Mesendoderm (in vitro differentiated cells): ENCODE results near the gene CYSTM1.
A peak's percentile ranks its signal among the peaks of the same experiment; 100 is the strongest.

Experiments
- DNase-seq: peaks from one replicate; pipeline ENCODE4 v3.0.0; 2013
- H2AK5ac ChIP-seq: 2 replicates; pipeline ENCODE4 v1.6.1; 2013; ENCODE audit warnings: low read length, inconsistent platforms
- H2BK120ac ChIP-seq: 2 replicates; pipeline ENCODE4 v1.6.1; 2013; ENCODE audit warnings: low read depth, mild to moderate bottlenecking, low read length, moderate library complexity, mixed read lengths
- H2BK15ac ChIP-seq: replicated peaks from 2 replicates; pipeline ENCODE4 v1.6.1; 2013; ENCODE audit warnings: low read depth, mild to moderate bottlenecking, moderate library complexity
- H2BK5ac ChIP-seq: 2 replicates; pipeline ENCODE4 v1.6.1; 2013; ENCODE audit warnings: low read length, inconsistent platforms
- H3K18ac ChIP-seq: 2 replicates; pipeline ENCODE4 v1.6.1; 2013; ENCODE audit warnings: mild to moderate bottlenecking, low read length, mixed read lengths
- H3K23ac ChIP-seq: one replicate; pipeline ENCODE4 v1.6.1; 2013; ENCODE audit warnings: low read length
- H3K27ac ChIP-seq: 2 replicates; pipeline ENCODE4 v1.5.1; 2013; ENCODE audit warnings: low read depth, mild to moderate bottlenecking, inconsistent platforms, low read length, moderate library complexity
- H3K27me3 ChIP-seq: 2 replicates; pipeline ENCODE4 v1.6.1; 2013; ENCODE audit warnings: low read length, control low read depth, mild to moderate bottlenecking, inconsistent platforms; ENCODE audit not compliant: insufficient read depth, poor library complexity
- H3K36me3 ChIP-seq: 2 replicates; pipeline ENCODE4 v1.6.1; 2013; ENCODE audit warnings: low read length, inconsistent platforms; ENCODE audit not compliant: control insufficient read depth, insufficient read depth
- H3K4ac ChIP-seq: one replicate; pipeline ENCODE4 v1.6.1; 2013; ENCODE audit warnings: low read depth, mild to moderate bottlenecking, low read length, moderate library complexity
- H3K4me1 ChIP-seq: 2 replicates; pipeline ENCODE4 v1.6.1; 2013; ENCODE audit warnings: low read depth, low read length, inconsistent platforms; ENCODE audit not compliant: control insufficient read depth
- H3K4me2 ChIP-seq: 2 replicates; pipeline ENCODE4 v1.6.1; 2013; ENCODE audit warnings: low read length
- H3K4me3 ChIP-seq: 2 replicates; pipeline ENCODE4 v1.5.1; 2013; ENCODE audit warnings: mild to moderate bottlenecking, low read length
- H3K56ac ChIP-seq: one replicate; pipeline ENCODE4 v1.6.1; 2013; ENCODE audit warnings: low read length
- H3K79me1 ChIP-seq: 2 replicates; pipeline ENCODE4 v1.6.1; 2013; ENCODE audit warnings: low read length, inconsistent platforms
- H3K79me2 ChIP-seq: 2 replicates; pipeline ENCODE4 v1.6.1; 2013; ENCODE audit warnings: mild to moderate bottlenecking, low read length; ENCODE audit not compliant: control insufficient read depth, insufficient read depth
- H3K9ac ChIP-seq: 2 replicates; pipeline ENCODE4 v1.6.1; 2013; ENCODE audit warnings: low read length, inconsistent platforms
- H4K5ac ChIP-seq: one replicate; pipeline ENCODE4 v1.6.1; 2013; ENCODE audit warnings: low read length
- H4K8ac ChIP-seq: one replicate; pipeline ENCODE4 v1.6.1; 2013; ENCODE audit warnings: low read depth, mild to moderate bottlenecking, control low read depth, low read length, moderate library complexity
- WGBS: extraction: QIAGEN DNeasy Blood & Tissue Kit; methylation state at CpG from one replicate; pipeline ENCODE4 v1.1.7; 2013; ENCODE audit warnings: low lambda C conversion rate, missing lambda C conversion rate; ENCODE audit not compliant: insufficient coverage; ENCODE audit errors: extremely low coverage; 5-methylcytosine and 5-hydroxymethylcytosine counted together

The CYSTM1 gene

GRCh38 chr5:140216478-140217074, 41.6 kb downstream of the CYSTM1 start:
- peak; percentile 36 for DNase-seq
- Histone ChIP-seq H2BK5ac (no peak overlapping the region), H3K36me3 (no peaks in the 10 kb centered on the region), H2BK120ac (no peak overlapping the region), H3K4me1 (peaks cover 9% of the 10 kb centered on the region), H4K8ac (no peak overlapping the region), H2BK15ac (no peak overlapping the region), H3K79me1 (no peaks in the 10 kb centered on the region), H3K56ac (peak overlapping the region; percentile 27), H3K4me2 (no peak overlapping the region), H3K18ac (no peak overlapping the region), H2AK5ac (no peak overlapping the region), H3K79me2 (no peaks in the 10 kb centered on the region), H4K5ac (no peak overlapping the region), H3K4me3 (no peak overlapping the region), H3K4ac (no peak overlapping the region), H3K27ac (no peak overlapping the region), H3K23ac (no peak overlapping the region), H3K9ac (no peak overlapping the region), H3K27me3 (no peaks in the 10 kb centered on the region)
- WGBS: no CpG with 5 or more reads among the region's 5 CpGs

GRCh38 chr5:140217299-140218026, 42.5 kb downstream of the CYSTM1 start:
- Histone ChIP-seq H3K56ac (no peak overlapping the region), H2BK15ac (no peak overlapping the region), H3K27ac (no peak overlapping the region), H2BK5ac (no peak overlapping the region), H3K23ac (no peak overlapping the region), H3K79me2 (no peaks in the 10 kb centered on the region), H3K4ac (no peak overlapping the region), H3K36me3 (no peaks in the 10 kb centered on the region), H3K4me2 (no peak overlapping the region), H2AK5ac (no peak overlapping the region), H3K4me3 (no peak overlapping the region), H3K4me1 (peaks cover 9% of the 10 kb centered on the region), H3K79me1 (no peaks in the 10 kb centered on the region), H3K18ac (no peak overlapping the region), H4K8ac (no peak overlapping the region), H4K5ac (no peak overlapping the region), H2BK120ac (no peak overlapping the region), H3K27me3 (no peaks in the 10 kb centered on the region), H3K9ac (no peak overlapping the region)
- no CpG with 5 or more reads among the region's 1 CpG for WGBS
- DNase-seq: no peak

GRCh38 chr5:140219068-140219991, 44.3 kb downstream of the CYSTM1 start:
- WGBS: no CpG with 5 or more reads among the region's 9 CpGs
- H2BK5ac ChIP-seq: no peak overlapping the region
- no peaks in the 10 kb centered on the region for H3K36me3 ChIP-seq
- no peak overlapping the region for H4K5ac ChIP-seq
- H3K4me1 ChIP-seq: peaks cover 9% of the 10 kb centered on the region
- H3K27me3 ChIP-seq: no peaks in the 10 kb centered on the region
- no peaks in the 10 kb centered on the region for H3K79me2 ChIP-seq
- H2BK120ac ChIP-seq: no peak overlapping the region
- no peak overlapping the region for H4K8ac ChIP-seq
- H3K27ac ChIP-seq: no peak overlapping the region
- DNase-seq: no peak
- H2BK15ac ChIP-seq: no peak overlapping the region
- no peak overlapping the region for H3K56ac ChIP-seq
- no peak overlapping the region for H2AK5ac ChIP-seq
- H3K9ac ChIP-seq: no peak overlapping the region
- no peak overlapping the region for H3K18ac ChIP-seq
- H3K79me1 ChIP-seq: no peaks in the 10 kb centered on the region
- no peak overlapping the region for H3K4ac ChIP-seq
- H3K4me2 ChIP-seq: no peak overlapping the region
- no peak overlapping the region for H3K23ac ChIP-seq
- H3K4me3 ChIP-seq: no peak overlapping the region

GRCh38 chr5:140220032-140220697, 45.2 kb downstream of the CYSTM1 start:
- no peaks in the 10 kb centered on the region for H3K79me2 ChIP-seq
- H3K9ac ChIP-seq: no peak overlapping the region
- H3K4me2 ChIP-seq: no peak overlapping the region
- H3K27me3 ChIP-seq: no peaks in the 10 kb centered on the region
- no peak overlapping the region for H4K8ac ChIP-seq
- H3K56ac ChIP-seq: no peak overlapping the region
- H3K23ac ChIP-seq: no peak overlapping the region
- no peak overlapping the region for H2BK120ac ChIP-seq
- no peaks in the 10 kb centered on the region for H3K79me1 ChIP-seq
- H3K4ac ChIP-seq: no peak overlapping the region
- peak; percentile 50 for DNase-seq
- WGBS: no CpG with 5 or more reads among the region's 3 CpGs
- H2BK5ac ChIP-seq: no peak overlapping the region
- no peak overlapping the region for H2AK5ac ChIP-seq
- H3K36me3 ChIP-seq: no peaks in the 10 kb centered on the region
- no peak overlapping the region for H2BK15ac ChIP-seq
- no peak overlapping the region for H3K4me3 ChIP-seq
- no peak overlapping the region for H3K18ac ChIP-seq
- H3K27ac ChIP-seq: no peak overlapping the region
- H4K5ac ChIP-seq: no peak overlapping the region
- H3K4me1 ChIP-seq: peaks cover 9% of the 10 kb centered on the region

GRCh38 chr5:140220698-140221064, 45.7 kb downstream of the CYSTM1 start:
- H2AK5ac ChIP-seq: no peak overlapping the region
- H4K5ac ChIP-seq: no peak overlapping the region
- no peak overlapping the region for H3K27ac ChIP-seq
- H3K56ac ChIP-seq: no peak overlapping the region
- H3K36me3 ChIP-seq: no peaks in the 10 kb centered on the region
- no peak overlapping the region for H3K9ac ChIP-seq
- no peak overlapping the region for H2BK120ac ChIP-seq
- H4K8ac ChIP-seq: no peak overlapping the region
- H3K79me2 ChIP-seq: no peaks in the 10 kb centered on the region
- no peaks in the 10 kb centered on the region for H3K79me1 ChIP-seq
- H3K4me1 ChIP-seq: peaks cover 9% of the 10 kb centered on the region
- H3K27me3 ChIP-seq: no peaks in the 10 kb centered on the region
- H3K23ac ChIP-seq: no peak overlapping the region
- DNase-seq: no peak
- no peak overlapping the region for H3K18ac ChIP-seq
- no peak overlapping the region for H2BK5ac ChIP-seq
- H3K4ac ChIP-seq: no peak overlapping the region
- H2BK15ac ChIP-seq: no peak overlapping the region
- WGBS: no CpG with 5 or more reads among the region's 1 CpG
- H3K4me3 ChIP-seq: no peak overlapping the region
- H3K4me2 ChIP-seq: no peak overlapping the region
